Measurements from ENCODE around the gene NAV2.

Gene NAV2

GRCh38 chr11:20116825-20117224 lies 404.2 kb downstream of the NAV2 start:
- ATAC-seq: no peak
- TF ChIP-seq BACH2 (CRISPR knock-in tag; IDR thresholded peaks at IDR 0.05; ENCODE audit: borderline replicate concordance) (no peak), ZFP30 (CRISPR knock-in tag; IDR thresholded peaks at IDR 0.05) (no peak), ZNF565 (CRISPR knock-in tag; conservative IDR thresholded peaks at IDR 0.05; ENCODE audit: low read depth) (no peak), PATZ1 (CRISPR knock-in tag; IDR thresholded peaks at IDR 0.05; ENCODE audit: borderline replicate concordance) (no peak), TCF4 (CRISPR knock-in tag; IDR thresholded peaks at IDR 0.05; ENCODE audit: borderline replicate concordance) (no peak), GLIS3 (CRISPR knock-in tag; IDR thresholded peaks at IDR 0.05) (no peak), POU6F1 (CRISPR knock-in tag; IDR thresholded peaks at IDR 0.05; ENCODE audit: borderline replicate concordance, low read depth) (no peak), ISL1 (CRISPR knock-in tag; IDR thresholded peaks at IDR 0.05) (no peak), ARNTL (CRISPR knock-in tag; IDR thresholded peaks at IDR 0.05; ENCODE audit: borderline replicate concordance, low read depth) (no peak), SNAI2 (CRISPR knock-in tag; IDR thresholded peaks at IDR 0.05) (no peak), TOX (CRISPR knock-in tag; IDR thresholded peaks at IDR 0.05; ENCODE audit: borderline replicate concordance) (no peak), CSRNP3 (CRISPR knock-in tag; IDR thresholded peaks at IDR 0.05) (no peak), TSHZ2 (CRISPR knock-in tag; IDR thresholded peaks at IDR 0.05) (no peak), CSDC2 (CRISPR knock-in tag; IDR thresholded peaks at IDR 0.05) (no peak)

- TF ChIP-seq ISL1 (CRISPR knock-in tag; IDR thresholded peaks at IDR 0.05) (no peak), ZNF70 (CRISPR knock-in tag; IDR thresholded peaks at IDR 0.05) (no peak), ZNF565 (CRISPR knock-in tag; conservative IDR thresholded peaks at IDR 0.05; ENCODE audit: low read depth) (no peak), CREB5 (CRISPR knock-in tag; IDR thresholded peaks at IDR 0.05; ENCODE audit: low read depth) (no peak), POU6F1 (CRISPR knock-in tag; IDR thresholded peaks at IDR 0.05; ENCODE audit: borderline replicate concordance, low read depth) (no peak), OSR1 (CRISPR knock-in tag; IDR thresholded peaks at IDR 0.05) (no peak), PPARA (CRISPR knock-in tag; IDR thresholded peaks at IDR 0.05; ENCODE audit: borderline replicate concordance) (no peak), ZNF8 (CRISPR knock-in tag; IDR thresholded peaks at IDR 0.05) (no peak), ZFP3 (CRISPR knock-in tag; IDR thresholded peaks at IDR 0.05) (no peak), TOX (CRISPR knock-in tag; IDR thresholded peaks at IDR 0.05; ENCODE audit: borderline replicate concordance) (no peak), TCF4 (CRISPR knock-in tag; IDR thresholded peaks at IDR 0.05; ENCODE audit: borderline replicate concordance) (no peak), PATZ1 (CRISPR knock-in tag; IDR thresholded peaks at IDR 0.05; ENCODE audit: borderline replicate concordance) (no peak), ARNTL (CRISPR knock-in tag; IDR thresholded peaks at IDR 0.05; ENCODE audit: borderline replicate concordance, low read depth) (no peak), TSHZ2 (CRISPR knock-in tag; IDR thresholded peaks at IDR 0.05) (no peak), SNAI2 (CRISPR knock-in tag; IDR thresholded peaks at IDR 0.05) (no peak), ZFP30 (CRISPR knock-in tag; IDR thresholded peaks at IDR 0.05) (no peak), GLIS3 (CRISPR knock-in tag; IDR thresholded peaks at IDR 0.05) (no peak), BACH2 (CRISPR knock-in tag; IDR thresholded peaks at IDR 0.05; ENCODE audit: borderline replicate concordance) (no peak), ZC3H10 (CRISPR knock-in tag; IDR thresholded peaks at IDR 0.05) (no peak), CSDC2 (CRISPR knock-in tag; IDR thresholded peaks at IDR 0.05) (no peak)
- no peak for ATAC-seq
Observed at GRCh38 chr11:20117291-20117690, 404.7 kb downstream of the NAV2 start.

Data from SK-N-SH treated with all-trans-retinoic acid at 6 μM for 48 hours (cell line).